ENCODE results near the gene PTPN22.
"Not testable (repeated sequence)": the region's sequence is repeated elsewhere in the genome, so short reads cannot be mapped to it uniquely, and the experiment has no call there.

The PTPN22 gene

DNA sequence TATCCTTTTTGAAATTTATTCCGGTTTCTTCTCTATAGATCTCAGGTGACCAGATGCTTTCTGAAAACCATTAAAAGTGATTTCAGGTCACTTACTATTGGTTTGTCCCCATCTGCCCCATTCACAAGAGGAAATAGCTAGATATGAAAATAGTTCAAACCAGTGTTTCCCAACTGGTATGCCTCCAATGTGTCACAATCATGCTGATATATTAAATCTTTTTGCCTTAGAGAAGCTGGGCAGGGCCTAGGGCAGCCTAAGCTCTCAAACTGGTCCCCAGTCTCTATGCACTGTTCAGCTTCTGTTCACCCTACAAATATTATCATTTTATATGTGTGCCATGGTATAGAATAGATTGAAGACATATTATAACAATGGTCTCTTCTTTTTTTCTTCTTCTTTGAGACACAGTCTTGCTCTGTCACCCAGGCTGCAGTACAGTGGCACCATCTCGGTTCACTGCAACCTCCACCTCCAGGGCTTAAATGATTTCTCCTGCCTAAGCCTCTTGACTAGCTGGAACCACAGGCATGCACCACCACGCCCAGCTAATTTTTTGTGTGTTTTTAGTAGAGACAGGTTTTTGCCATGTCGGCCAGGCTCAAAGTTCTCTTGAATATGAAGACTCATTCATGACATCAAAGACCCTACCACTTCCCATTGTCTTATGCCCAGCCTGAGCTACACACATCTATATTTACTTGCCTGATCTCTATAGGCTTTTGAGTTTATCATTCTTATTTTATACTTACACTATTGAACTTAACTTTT is 15.7 kb downstream of the PTPN22 start:
- no peak for TF ChIP-seq CTCF (conservative IDR thresholded peaks at IDR 0.05; ENCODE audit: control insufficient read depth, insufficient read depth, low read depth, low read length)
- DNase-seq (ENCODE audit: low read depth) = no peak

DNA sequence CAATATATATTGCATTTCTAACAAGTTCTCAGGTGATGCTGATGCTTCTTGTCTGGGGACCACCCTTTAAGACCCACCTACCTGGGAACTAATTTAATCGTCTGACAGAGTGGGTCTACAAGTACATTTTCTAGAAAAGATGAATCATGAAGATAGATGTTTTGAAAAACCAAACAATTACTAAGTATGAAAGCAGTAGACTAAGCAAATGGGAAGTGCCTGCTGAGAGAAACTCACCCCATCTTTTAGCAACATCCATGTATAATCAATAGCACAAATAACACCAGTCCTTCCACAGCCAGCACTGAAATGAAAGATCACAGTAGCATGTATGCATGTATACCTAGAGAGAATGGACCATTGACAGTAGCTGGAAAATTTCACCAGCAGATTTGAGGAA is 17.3 kb downstream of the PTPN22 start:
- H3K4me3 ChIP-seq (ENCODE audit: control insufficient read depth, low read depth, low read length) = no peak overlapping the region
- no peak for DNase-seq (ENCODE audit: low read depth)
- no peak for TF ChIP-seq CTCF (conservative IDR thresholded peaks at IDR 0.05; ENCODE audit: control insufficient read depth, insufficient read depth, low read depth, low read length)

More for the DNA sequence above, 15.7 kb downstream of the PTPN22 start:
- H3K4me3 ChIP-seq (ENCODE audit: control insufficient read depth, low read depth, low read length) = no peak overlapping the region

DNA sequence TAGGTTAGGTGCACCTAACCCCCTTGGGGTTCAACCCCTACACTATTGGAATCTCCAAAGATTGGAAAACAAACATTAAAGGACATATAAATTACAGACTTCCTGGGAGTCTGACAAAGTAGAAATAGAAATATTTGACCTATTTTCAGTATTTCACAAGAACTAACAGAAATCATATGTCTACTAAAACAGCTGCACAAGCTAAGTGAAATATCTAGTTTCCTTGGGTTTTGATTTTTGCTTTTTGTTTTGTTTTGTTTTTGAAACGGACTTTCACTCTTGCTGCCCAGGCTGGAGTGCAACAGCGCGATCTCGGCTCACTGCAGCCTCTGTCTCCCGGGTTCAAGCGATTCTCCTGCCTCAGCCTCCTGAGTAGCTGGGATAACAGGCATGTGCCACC is 18.8 kb downstream of the PTPN22 start:
- not testable (repeated sequence) for H3K4me3 ChIP-seq (ENCODE audit: control insufficient read depth, low read depth, low read length); DNase-seq (ENCODE audit: low read depth)

- no peak overlapping the region for H3K4me3 ChIP-seq (ENCODE audit: control insufficient read depth, low read depth, low read length)
- TF ChIP-seq CTCF (conservative IDR thresholded peaks at IDR 0.05; ENCODE audit: control insufficient read depth, insufficient read depth, low read depth, low read length) = no peak
- no peak for DNase-seq (ENCODE audit: low read depth)
These were observed 21.2 kb downstream of the PTPN22 start for GRCh38 chr1:113850127-113850796.

DNA sequence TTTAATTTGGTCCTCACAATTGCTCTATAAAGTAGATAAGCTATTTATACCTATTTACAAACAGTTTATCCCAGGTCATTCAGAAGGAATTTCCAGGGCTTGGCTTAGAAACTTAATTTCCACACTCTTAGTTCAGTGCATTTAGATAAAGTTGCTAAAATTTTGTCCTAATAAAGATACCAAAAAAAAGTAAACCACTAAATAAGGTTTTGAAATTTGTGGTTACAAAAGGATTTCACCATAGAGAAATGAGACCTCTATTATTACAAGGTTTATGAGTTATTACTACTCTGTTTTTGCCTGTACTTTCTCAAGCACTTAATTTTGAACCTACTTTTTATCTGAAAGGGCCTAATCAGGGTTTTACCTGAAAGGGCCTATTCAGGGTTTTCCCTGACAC is 22.4 kb downstream of the PTPN22 start:
- DNase-seq (ENCODE audit: low read depth) = no peak
- TF ChIP-seq CTCF (conservative IDR thresholded peaks at IDR 0.05; ENCODE audit: control insufficient read depth, insufficient read depth, low read depth, low read length) = no peak
- H3K4me3 ChIP-seq (ENCODE audit: control insufficient read depth, low read depth, low read length) = no peak overlapping the region

- no peak for TF ChIP-seq CTCF (conservative IDR thresholded peaks at IDR 0.05; ENCODE audit: control insufficient read depth, insufficient read depth, low read depth, low read length)
- H3K4me3 ChIP-seq (ENCODE audit: control insufficient read depth, low read depth, low read length) = no peak overlapping the region
- no peak for DNase-seq (ENCODE audit: low read depth)
These were observed 25.0 kb downstream of the PTPN22 start for GRCh38 chr1:113846391-113847035.

DNA sequence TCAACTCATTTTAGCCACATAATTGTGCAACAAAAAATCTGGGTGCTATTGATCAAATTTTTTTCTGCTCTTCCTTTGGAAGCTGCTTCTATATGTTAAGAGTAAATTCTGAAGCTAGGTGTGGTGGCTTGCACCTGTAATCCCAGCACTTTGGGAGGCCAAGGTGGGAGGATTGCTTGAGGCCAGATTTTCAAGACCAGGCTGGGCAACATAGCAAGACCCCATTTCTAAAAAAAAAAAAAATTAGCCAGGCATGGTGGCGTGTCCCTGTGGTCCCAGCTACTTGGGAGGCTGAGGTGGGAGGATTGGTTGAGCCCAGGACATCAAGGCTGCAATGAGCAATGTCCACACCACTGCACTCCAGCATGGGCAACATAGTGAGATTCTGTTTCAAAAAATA is 35.0 kb downstream of the PTPN22 start:
- no peak for TF ChIP-seq CTCF (conservative IDR thresholded peaks at IDR 0.05; ENCODE audit: control insufficient read depth, insufficient read depth, low read depth, low read length)
- DNase-seq (ENCODE audit: low read depth) = no peak
- no peak overlapping the region for H3K4me3 ChIP-seq (ENCODE audit: control insufficient read depth, low read depth, low read length)

Measured in fibroblast of mammary gland (primary cell).